Stimulated activated CD8-positive, alpha-beta memory T cell treated with anti-CD3 and anti-CD28 coated beads, Interleukin-15, amount 100 ng/mL, for 1 hour (primary cell): Measurements from ENCODE around the gene EEFSEC.

Source experiments
- DNase-seq: peaks from one replicate; pipeline ENCODE4 v3.0.0-alpha.2; 2020; ENCODE audit warnings: low read depth

Gene EEFSEC

DNA sequence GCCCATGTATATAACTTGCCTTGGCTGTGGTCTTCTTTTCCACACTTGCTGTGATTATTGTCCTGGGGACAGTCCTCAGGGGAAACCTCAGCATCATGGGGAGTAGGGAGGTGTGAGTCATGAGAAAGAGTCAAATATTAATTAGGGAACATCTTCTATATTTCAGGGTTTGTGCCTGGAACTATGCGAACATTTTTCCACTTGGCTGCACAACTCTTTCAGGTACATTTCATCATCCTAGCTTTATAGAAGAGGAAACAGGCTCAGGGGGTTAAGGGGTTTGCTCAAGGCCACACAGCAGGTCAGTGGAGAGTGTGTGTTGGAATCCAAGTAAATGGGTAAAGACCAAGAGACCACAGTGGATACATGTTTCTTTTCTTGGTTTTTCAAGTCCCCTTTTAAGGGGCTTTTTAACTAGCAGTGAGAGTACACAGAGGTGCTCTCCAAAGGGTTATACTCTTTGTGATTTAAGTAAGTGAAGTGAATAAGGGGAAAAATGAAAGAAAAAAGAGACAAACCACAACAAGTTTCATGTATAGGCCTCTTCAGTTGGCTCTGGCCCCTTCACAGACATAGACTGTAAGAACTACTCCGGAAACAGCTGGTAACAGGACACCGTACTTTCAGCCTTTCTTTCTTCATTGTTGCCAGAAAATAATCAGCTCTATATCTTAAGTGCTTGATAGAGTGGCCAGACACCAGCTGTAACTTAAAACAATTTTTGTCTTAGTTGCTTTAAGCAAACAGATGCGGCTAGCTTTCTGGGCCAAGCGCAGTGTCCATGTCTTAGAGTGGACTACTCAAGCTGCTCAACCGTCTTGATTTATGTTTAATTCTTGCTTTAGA, 64.6 kb downstream of the EEFSEC start:
- DNase-seq, result no peak

DNA sequence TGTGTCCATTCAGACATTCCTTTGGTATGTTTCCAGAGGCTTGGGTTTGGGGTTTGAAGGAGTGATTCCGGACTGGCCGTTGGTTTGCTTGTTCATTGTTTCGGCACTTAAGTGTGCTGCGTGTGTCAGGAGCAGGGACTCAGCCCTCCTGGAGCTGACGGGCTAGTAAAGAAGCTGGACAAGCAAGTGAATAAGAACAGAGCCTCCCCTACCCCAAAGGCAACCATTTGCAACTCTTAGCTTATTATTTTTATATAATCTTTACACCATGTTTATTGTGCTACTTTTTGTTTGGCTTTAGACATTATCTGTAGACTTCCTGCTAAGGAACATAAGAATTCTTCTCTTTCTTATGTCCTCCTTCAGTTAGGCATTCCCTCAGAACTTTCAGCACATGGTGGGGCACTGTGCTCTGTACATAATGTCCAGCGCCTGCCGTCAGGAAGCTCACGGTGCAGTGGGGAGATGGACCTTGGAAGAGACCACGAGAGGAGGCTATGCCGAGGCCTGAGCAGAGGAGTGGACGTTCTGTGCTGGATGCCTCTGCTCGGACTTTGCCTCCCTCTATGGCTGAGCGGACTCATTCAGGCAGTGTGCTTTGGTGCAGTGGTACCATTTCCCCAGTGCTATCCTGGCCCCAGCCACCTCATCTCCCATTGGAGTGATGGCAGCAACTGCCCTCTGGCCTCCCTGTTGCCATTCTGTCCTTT, 65.4 kb downstream of the EEFSEC start:
- no peak for DNase-seq

DNA sequence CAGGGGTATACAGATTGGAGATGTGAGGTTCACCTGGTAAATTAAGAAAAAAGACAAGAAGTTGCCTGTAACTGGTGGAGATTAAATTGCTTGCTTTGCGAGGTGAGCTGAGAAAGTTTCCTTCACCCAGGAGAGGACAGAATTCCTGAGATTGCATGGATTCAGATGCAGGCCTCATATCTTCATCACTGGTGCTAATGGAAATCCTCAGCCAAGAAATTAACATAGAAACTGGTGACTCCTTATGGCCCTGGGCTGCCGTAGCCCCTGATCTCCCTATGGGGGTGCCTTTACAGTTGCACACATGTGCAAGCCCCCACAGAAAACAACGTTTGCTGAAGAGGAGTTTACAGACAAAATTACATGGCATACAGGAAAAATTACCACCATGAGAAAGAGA, 68.0 kb downstream of the EEFSEC start:
- no peak for DNase-seq

DNA sequence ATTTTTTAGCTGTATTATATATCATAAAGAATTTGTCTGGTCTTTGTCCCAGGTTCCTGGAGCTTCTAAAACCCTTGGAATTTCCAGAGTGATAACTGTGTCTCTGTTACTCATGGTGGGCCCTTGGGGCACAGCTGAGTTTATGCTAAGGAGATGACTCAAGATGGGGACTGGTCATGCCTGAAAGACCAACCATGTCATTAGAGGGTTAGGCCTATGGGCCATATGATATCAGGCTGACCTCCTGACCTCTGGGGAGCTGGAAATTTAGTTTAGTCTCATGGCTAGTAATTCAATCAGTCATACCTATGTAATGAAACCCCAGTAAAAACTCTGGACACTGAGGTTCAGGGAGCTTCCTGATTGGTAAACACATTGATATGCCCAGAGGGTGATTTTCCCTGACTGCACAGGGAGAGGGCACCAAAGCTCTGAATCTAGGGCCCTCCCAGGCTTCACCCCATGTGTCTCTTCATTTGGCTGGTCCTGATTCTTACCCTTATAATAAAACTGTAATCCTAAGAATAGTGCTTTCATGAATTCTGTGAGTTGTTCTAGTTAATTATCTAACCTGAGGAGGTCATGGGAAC, 69.6 kb downstream of the EEFSEC start:
- DNase-seq, result no peak

DNA sequence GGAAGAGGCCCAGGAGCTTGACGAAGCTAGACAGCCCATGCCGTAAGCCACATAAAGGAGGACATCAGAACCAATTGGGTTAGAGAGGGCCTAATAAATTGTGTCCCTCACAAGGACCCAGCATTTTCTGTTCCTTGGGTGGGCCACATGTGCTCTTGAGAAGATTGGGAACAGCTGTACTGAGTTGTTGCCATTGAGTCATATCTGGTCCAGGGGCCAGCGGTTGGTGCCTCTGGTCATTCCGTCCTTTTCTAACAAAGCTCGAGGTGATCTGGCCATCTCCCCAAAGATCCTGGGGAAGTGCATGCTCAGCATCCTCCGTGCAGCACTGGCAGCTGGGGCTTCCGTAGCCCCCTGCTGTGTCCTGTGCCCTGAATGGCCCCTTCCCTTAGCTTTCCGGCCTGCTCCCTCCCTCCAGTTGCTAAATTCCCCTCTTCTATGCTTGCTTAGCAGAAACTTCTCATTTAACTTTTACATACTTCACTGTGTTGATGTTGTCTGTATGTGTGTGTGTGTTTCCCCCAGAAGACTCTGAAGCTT, 73.0 kb downstream of the EEFSEC start:
- no peak for DNase-seq

DNA sequence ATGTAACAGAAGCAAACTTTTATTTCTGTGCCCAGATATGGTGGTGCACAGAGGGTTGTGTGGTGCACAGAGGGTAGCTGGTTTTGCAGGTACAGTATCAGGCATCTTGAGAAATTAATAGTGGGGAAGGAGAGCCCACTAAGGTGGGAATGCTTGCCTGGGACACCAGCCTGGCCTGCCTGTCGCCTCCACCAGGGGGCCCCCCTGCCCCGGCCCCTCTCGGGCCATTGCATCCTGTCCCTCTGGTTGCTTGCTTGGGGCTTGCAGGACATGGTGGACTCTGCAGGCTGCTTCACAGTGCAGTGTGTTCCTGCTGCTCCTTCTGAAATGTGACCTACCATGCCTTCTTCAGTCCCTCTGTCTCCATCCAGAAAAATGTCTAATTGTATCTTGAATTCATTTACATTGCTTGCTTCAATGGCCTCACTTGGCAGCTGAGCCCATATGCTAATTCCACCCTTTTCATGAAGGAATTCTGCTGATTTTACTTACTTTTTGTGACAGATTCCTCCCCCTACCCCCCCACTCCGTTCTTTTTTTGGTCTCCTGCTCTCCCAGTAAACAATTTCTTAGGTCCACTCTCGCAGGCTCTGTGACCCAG, 73.6 kb downstream of the EEFSEC start:
- DNase-seq, result no peak

DNA sequence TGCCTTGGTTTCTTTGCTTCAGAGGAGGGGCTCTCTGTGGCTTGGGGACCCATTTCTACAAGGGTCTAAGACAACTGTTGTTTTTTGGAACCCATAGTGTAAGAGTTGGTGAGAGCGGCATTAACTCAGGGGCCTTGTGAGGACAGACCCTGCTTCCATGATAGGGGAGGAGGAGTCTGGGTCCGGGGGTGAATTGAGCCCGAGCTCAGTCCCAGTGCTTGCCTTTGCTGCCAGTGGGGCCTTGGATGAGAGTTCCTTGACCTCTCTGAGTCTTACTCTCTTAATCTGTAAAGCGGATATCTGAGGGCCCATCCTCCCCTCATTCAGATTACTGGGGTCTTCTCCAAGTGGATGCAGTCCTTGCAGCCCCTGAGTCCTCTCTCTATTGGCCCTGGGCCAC, 74.2 kb downstream of the EEFSEC start:
- DNase-seq, result no peak

DNA sequence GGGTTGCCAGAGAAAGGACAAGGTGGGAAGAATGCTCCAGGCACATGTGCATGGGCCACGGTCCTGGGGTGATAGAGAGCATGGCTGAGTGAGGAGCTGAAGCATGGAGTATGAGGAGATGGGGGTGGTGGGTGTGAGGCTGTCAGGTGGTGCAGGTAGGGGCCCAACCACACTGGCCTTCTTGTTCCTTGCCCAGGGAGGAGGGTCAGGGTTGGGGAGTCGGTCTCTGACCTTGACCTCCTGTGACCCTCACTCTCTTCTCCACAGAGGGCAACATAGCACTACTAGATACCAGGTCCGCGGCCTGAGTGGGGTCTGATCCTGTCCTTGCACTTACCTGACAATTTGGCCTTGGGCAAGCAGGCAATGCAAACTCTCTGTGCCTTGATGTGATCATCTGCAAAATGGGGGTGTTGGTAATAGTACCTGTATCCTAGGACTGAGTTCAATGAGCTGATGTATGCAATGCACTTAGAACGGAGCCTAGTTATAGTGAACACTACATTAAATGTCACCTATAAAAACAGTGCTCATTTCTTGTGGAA, 75.2 kb downstream of the EEFSEC start:
- DNase-seq, result no peak

DNA sequence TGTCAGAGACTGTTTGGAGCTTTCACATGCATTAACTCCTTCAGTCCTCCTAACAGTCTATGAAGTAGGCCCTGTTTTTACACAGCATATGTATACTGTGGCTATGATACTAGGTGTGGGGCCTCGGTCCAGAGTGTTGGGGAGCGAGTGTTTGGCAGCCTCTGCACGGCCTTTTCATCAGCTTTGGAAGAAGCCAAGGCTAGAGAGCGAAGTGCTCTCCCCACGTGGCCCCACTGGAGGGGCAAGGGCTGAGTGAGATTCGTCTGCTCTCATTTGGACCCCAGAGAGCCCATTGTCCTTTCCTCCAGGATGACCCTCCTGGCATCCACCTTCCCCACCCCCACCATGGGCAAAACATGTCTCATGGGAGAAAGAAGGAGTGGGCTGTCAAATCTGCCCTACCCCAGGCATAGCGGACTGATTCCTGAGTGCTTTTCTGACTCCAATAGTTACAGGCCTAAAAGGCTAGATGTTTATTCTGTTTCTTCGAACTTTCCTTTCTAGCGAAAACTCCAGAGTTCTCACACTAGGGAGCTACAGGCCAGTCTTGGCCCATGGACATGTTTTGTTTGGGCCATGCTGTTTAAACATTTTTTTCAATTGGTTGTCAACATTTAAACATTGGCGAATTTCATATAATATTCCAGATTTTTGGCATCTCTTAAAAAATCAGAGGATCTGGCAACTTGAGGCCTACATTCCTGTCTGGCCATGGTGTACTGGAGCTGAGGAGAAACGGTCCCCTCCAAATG, 76.0 kb downstream of the EEFSEC start:
- no peak for DNase-seq

DNA sequence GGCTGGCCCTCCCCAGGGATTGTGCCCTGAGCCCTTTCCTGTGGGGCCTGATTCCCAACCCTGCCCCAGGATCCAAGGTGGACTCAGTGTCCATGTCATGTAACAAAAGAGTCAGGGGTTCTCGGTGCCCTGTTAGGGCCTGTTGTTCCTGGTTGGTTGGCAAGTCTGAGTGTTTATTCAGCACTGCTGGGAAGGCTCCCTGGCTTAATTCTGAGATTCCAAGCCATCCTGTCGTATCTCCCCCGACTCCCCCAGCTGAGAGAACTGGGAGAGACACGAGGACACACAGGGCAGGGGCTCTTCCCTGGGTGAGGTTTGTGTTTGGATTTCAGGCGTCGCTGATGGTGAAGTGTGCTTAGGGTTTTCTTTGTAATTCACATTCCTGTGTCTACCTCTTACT, 78.3 kb downstream of the EEFSEC start:
- no peak for DNase-seq

DNA sequence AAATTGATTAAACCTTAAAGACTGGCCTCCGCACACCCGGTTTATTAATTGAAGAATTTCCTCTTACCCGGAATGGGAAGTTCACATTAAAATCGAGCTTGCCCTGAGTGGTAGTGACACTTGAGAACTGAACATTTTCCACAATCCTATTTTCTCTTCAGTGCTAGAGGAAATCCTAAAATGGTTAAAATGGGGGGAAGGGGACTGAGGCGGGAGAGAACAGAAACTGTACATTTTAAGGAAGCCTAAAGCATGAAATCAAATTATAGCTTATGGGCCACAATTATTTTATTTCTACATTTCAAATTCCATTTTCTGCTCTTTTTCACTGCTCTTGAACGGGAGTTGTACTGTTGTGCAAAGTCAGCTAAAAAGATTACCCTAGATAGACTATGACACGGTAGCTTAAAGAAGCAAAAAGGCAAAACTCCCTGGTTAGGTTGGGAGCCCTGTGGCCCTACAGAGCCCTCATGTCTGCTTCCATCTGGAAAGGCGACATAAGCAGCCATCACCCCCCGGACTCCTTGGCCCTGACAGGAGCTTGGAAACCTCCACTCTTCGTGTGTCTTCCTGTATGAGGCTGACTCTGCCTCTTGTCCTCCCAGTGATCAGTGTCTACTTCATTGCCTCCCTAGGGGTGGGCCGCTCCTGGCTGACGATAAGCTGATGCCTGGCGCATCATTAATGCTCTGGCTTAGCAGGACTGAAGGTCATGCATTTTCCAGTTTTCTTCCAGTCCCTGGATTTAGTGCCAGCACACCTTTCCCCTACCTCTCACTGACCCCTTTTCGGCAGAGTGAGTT, 79.3 kb downstream of the EEFSEC start:
- no peak for DNase-seq

DNA sequence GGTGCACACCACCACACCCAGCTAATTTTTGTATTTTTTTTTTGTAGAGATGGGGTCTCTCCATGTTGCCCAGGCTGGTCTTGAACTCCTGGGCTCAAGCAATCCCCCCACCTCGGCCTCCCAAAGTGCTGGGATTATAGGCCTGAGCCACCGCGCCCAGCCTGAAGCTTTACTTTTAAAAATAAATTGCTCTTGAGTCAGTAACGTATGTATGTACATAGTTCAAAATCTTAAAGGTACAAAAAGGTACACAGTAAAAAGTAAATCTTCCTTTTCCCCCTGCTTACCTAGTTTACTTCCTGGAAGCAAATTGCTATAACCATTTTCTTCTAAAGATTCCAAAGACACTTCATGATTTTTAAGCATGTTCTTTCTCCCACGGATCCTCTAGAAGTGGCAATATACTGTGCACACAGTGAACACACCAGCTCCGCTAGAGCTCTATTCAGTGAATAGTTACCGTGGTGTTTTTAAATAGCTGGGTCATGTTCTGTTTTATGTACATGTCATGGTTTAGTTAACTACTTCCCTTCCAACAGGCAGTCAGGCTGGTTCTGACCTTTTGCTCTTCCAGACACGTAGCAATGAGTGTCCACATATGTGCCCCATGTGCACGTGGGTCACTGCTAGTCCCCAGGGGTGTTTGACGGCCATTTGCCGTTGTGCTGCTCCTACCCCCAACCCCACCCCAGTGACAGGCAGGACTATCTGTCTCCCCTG, 82.1 kb downstream of the EEFSEC start:
- DNase-seq, result no peak

DNA sequence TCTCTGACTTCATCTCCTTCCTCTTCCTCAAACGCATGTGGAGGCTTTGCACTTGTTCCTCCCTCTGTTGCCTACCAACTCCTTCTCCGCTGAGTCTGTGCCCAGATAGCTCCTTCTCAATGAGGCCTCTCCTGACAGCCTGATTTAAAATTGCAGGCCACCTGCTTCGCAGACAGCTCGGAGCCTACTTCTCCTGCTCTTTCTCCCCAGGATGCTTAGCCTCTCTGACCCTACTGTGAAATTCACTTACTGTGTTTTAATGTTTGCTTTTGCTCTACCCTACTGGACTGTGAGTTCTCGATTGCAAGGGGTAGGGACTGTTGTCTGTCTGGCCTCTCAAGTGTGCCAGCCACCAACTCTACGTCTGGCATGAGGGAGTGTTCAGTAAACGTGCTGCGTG, 83.4 kb downstream of the EEFSEC start:
- DNase-seq, result no peak

DNA sequence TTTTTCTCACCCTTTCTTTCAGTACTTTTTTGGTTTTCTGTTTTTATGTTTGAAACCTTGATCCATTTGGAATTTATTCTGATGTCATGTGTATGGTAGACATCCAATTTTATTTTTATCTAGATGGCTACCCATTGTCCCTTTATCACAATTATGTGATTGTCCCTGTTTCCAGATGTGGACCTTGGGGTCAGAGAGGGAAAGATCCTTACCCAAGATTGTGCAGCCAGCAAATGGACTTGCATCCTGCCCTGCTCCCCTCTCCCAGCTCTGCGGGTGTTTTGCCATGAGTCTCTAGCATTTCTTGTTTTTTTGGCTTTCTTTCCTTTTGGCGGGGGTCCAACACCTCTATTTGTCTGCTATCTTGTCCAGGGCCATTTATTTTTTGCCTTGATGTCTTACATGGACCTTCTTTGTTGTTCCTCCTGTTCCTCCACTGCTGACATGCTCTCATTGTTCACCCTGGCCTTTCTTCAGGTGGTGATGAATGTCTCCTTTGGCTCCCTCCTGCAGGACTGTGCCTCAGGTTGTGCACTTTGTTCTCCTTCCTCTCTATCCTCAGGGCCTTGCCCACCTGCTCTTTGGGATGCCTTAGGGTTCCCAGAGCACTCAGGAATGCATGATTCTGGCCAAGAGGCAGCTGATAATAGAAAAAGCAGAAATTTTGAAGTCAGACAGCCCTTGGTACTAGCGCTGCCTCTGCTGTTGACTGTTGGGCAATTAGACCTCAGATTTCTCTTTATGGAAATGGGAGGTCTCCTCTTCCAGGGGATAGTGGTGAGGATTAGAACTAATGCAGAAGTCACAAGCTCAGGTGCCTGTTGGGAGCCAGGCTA, 84.3 kb downstream of the EEFSEC start:
- DNase-seq, result no peak

DNA sequence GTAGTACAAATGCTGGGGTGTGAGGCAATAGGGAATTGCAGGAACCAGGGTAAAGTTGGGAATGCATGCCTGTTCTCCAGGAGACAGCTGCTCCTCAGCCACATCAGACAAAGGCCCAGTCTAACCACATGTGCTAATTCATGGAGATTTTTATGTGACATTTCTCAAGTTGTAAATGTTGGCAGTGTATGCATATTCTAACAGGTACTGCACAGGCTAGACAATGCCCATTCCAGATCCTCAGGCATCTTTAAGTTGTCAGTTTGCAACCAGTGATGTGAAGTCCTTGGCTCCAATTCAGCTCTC, 84.9 kb downstream of the EEFSEC start:
- DNase-seq, result no peak

DNA sequence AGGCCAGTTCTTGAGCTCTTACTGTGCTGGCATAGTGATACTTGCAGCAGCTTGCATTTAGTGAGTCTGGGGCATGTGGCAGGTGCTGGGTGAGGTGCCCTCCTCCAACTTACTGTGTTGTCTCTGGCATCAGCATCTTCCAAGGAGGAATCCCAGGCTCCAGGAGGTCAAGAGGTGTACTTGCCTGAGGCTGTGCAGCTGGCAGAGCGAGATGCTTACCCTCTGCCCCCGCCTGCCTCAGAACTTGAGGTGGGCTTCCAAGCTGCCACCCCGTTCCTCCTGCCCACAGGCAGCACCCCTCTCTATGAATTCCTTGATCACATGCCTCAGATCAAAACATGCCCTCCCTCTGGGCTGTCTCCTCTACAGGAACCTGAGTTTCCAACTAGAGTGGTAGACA, 86.0 kb downstream of the EEFSEC start:
- DNase-seq, result no peak

DNA sequence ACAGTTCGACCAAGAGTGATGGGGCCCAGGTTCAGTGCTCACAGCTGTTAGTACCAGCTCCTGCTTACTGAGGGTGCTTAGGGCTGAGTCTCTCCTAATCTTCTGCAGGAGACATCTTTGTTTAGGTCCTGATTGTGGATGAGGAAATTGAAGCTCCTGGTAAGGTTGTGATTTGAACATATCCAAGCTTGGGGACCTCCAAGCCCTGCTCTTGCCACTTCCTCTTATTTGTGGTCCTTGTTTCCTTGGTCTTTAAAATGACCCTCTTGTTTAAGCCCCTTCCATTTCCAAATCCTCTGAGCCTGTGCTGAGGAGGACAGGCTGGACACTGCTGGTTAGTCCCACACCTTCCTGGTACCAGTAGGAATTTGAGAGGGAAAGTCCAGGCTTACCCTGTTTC, 87.0 kb downstream of the EEFSEC start:
- DNase-seq, result no peak

DNA sequence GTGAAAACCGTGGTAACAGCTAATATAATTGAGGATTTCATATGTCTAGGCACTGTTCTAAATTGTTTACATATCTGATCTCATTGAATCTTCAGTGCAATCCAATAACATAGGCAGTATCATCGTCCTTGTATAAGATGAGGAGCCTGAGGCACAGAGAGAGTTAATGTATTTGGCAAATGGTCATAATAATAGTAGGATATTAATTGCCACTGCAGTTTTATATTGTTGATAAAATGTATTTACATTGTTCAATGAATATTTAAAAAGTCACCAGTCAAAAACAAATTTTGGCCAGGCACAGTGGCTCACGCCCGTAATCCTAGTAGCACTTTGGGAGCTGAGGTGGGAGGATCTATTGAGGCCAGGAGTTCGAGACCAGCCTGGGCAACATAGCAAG, 88.5 kb downstream of the EEFSEC start:
- DNase-seq, result no peak
